GM19035 (cell line): ENCODE results near the gene UBR3.
"Not testable (repeated sequence)": the region's sequence is repeated elsewhere in the genome, so short reads cannot be mapped to it uniquely, and the experiment has no call there.

ENCODE experiments used
- ATAC-seq: cut with Tn5 transposase; IDR thresholded peaks from one replicate; pipeline ENCODE4 v1.9.1; 2021; ENCODE audit not compliant: unreplicated experiment

The UBR3 gene

GRCh38 chr2:169945515-169945914 lies 118.3 kb downstream of the UBR3 start:
- no peak for ATAC-seq

DNA sequence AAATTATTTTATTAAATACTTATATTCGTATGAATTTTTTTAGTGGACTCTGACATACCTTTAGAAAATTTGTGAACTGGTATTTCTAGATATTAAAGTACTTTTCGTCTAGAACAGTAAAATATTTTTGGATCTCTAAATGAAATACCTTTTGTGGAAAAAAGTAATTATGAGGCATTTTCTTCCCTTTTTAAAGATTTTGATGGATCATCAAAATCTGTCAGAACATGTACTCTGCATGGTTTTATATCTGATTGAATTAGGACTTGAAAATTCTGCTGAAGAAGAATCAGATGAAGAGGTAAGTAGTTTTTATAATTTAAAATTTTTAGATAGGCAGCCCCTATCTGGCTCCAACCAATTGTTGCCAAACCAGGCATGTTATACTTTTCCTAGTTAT lies 118.8 kb downstream of the UBR3 start:
- no peak for ATAC-seq

DNA sequence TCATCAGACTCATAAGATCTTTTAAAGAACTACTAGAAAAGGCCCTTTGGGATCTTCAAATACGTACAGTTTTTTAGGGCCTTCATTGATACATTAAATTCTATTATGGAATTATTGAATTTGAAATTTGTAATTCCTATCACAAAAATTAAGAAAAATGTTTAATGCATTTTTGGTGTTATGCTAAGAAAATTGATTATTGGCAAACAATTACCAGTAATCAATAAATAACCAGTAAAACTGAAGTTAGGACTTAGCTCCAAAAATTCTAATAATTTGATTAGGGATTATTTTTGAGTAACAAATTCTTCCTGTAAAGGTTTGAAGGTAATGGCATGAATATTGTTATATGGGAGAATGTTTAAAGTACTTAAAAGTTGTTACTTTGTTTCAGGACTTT lies 119.3 kb downstream of the UBR3 start:
- no peak for ATAC-seq

DNA sequence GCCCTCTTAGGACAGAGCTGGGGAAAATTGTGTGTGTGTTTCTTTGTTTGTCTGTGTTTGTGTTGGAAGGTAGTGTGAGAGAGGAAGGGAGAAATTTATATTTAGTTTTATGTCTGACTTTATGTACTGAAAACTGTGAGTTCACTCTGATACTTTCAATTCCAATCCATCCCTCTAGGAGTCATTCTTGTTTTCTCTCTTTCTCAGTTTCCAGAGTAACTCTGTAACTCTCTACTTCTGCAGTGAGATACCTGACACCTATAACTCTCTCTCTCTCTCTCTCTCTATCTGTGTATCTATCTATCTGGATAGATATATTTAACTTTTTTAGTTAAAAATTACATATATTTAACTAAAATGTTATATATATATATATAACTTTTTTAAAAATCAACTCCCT lies 128.7 kb downstream of the UBR3 start:
- ATAC-seq = no peak

GRCh38 chr2:169957219-169957618 lies 130.0 kb downstream of the UBR3 start:
- ATAC-seq = not testable (repeated sequence)

DNA sequence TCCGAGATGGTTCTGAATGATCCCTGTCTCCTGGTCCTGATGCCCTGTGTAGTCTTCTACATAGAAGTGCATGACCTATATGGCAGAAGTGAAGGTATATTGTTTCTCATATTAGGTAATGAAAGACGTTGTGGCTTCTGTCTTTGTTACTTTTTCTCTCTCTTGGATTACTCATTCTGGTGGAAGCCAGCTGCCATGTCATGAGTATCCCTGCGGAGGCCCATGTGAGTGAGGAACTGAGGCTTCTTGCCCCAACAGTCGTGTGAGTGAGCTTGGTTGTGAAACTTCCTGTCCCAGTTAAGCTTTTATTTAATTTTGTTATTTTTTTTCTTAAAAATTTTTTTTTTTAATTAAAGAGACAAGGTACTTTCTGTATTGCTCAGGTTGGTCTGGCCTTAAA lies 134.7 kb downstream of the UBR3 start:
- no peak for ATAC-seq

- no peak for ATAC-seq
Measured at GRCh38 chr2:169963786-169964185, 136.5 kb downstream of the UBR3 start.

DNA sequence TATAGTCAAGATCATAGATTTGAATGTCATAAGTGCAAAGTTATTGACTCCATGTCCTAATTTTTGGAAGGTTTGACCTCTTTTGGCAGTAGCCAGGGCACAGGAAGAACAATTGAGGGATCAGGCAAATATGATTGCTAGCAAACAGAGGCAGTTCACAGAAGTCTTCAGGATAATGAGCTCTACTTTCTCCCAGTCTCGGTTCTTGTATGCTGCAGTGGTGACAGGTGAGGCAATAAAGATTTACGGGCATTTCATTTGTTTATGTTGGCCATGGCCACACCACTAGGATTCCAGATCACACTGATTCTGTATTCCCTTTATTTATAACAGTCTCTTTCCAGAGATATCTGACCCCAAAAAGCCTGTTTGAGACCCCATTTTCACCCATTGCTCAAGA lies 137.5 kb downstream of the UBR3 start:
- no peak for ATAC-seq

DNA sequence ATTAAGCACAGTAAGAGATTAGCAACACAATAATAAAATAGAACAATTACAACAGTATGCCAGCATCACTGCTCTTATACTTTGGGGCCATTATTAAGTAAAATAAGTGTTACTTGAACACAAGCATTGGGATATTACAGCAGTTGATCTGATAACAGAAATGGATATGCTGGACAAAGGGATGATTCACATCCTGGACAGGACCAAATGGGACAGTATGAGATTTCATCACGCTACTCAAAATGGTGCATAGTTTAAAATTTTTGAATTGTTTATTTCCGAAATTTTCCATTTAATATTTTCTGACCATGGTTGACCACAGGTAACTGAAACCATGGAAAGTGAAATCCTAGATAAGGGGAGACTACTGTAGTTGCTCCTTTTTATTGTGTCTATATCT lies 138.2 kb downstream of the UBR3 start:
- ATAC-seq = no peak

- ATAC-seq = no peak
Measured at GRCh38 chr2:169966454-169966853, 139.2 kb downstream of the UBR3 start.

- no peak for ATAC-seq
Measured at GRCh38 chr2:169968743-169969142, 141.5 kb downstream of the UBR3 start.

GRCh38 chr2:169975221-169975620 lies 148.0 kb downstream of the UBR3 start:
- no peak for ATAC-seq

GRCh38 chr2:169976335-169976851 lies 149.1 kb downstream of the UBR3 start:
- no peak for ATAC-seq

GRCh38 chr2:169977530-169977929 lies 150.3 kb downstream of the UBR3 start:
- no peak for ATAC-seq

DNA sequence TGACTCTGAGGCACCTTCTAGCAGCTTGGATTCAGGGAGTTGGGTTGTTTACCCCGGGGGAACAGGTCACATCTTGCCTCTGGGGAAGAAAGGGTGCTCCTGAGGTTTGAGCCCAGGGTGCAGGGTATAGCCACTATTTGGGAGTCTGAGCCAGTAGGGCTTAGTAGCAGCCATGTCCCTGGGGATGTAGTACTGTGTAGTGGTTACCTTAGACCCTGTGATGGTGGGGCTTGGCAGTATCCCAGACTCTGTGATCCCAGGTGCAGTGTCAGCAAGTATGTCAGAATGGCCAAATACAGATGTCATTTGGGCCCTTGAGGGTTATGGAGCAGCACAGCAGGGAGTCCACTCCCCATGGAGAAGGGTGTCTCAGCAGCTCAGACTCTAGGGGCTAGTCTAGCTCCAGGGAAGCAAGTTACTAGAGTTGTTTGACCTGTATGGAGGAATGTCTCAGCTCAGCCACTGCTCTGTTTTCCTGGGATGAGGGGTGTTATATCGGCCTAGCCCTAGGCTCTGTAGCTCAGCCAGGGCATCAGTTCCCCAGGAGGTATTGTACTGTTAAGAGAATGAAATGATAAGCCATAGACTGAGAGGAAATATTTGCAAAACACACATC lies 151.3 kb downstream of the UBR3 start:
- no peak for ATAC-seq

- ATAC-seq = no peak
Measured at GRCh38 chr2:169979025-169979424, 151.8 kb downstream of the UBR3 start.

DNA sequence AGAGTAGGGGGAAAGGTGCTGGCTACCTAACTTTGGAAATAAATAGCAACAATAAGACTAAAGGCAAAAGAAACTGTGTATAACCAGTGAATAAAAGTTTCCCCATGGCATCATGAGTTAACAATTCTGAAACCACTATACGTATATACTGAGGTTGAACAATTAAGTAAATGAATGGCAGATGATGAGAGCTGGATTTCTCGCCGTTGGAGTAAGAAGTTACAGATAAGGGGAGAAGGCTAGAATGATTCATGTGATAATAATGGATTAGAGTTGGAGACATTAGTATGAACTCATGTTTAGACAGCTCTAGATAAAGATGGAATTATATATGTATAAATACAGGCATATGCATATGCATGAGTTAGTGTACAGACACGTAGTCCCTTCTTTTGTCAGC lies 152.7 kb downstream of the UBR3 start:
- no peak for ATAC-seq

GRCh38 chr2:169980643-169981042 lies 153.4 kb downstream of the UBR3 start:
- ATAC-seq = no peak

DNA sequence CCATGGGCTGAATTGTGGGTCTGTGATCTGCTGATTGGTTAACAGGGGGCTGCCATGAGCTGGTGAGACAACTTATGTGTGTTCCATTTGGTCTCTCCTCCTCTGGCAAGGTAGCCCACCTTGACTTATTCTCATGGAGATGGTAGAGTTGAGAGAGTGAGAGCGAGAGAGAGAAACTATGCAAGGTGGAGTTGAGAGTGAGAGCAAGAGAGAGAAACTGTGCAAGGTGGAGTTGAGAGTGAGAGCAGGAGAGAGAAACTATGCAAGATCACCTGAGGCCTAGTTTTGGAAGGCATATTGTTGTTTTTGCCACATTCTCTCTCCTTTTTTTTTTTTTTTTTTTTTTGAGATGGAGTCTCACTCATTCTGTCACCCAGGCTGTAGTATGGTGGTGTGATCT lies 155.7 kb downstream of the UBR3 start:
- ATAC-seq = no peak

GRCh38 chr2:169983506-169983905 lies 156.3 kb downstream of the UBR3 start:
- ATAC-seq = no peak

DNA sequence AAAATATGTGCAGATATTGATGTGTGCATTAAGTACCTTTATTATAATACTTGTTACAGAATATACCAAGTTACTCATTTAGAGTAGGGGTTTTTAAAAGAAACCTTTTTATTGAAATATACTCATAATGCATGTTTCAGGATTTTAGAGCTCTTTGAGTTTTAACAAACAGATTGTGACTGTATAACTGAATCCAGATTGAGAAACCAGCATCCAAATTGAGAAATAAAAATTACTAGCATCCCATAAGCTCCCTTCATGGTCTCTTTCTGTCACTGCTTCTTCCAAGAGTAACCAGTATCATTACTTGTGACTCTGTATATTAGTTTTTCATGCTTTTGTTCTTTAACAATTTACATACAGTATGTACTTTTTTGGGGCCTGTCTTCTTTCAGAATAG lies 156.9 kb downstream of the UBR3 start:
- ATAC-seq = no peak

GRCh38 chr2:169994752-169995151 lies 167.5 kb downstream of the UBR3 start:
- ATAC-seq = no peak

DNA sequence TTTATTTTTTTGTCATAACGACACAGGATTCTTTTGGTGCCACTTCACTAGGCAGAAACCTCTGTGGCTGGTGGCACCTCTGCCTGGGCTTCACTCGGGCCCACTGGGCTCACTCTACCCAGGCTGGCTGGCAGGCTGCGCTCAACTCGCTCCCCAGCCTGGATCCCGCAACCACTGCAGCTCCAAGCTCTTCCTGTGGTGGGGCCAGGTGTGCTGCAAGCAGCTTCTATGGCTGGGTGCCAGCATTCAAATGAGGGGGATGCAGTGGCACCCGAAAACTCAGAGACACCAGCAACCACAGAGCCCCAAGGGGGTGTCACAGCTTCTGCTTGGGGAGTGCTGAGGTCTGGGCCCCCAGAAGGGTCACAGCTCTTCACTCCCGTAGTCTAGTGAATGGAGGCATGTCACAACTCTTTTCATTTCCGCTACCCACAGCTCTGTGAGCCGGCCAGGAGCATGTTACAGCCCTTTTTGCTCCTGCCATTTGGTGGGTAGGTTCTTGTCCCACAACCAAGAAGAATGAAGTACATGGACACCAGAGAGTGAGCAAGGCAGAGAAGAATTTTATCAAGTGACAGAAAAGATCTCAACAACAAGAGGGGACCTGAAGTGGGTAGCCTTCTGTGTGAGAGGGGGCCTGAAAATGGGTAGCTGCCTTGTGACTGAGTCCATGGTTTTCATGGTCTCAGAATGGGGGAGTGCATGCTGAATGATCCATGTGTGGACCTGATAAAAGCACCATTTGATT lies 170.1 kb downstream of the UBR3 start:
- no peak for ATAC-seq
